HEK293 (cell line): ENCODE results near the gene HARS1.

Experiments used
- CTCF ChIA-PET: fragments of 350-600 bp; formaldehyde crosslinking; extraction: SDS; loops from one replicate; lab custom pipeline; 2021; ENCODE audit warnings: antibody characterized with exemption; lab: Yijun Ruan, JAX
- POLR2A ChIA-PET: fragments of 300-600 bp; formaldehyde crosslinking; extraction: SDS; loops from one replicate; lab custom pipeline; 2020; ENCODE audit warnings: antibody characterized with exemption, inconsistent platforms; lab: Yijun Ruan, JAX
- H3K27ac ChIP-seq: fragments of 200-500 bp; sonication (Bioruptor generic); 2 replicates; pipeline ENCODE4 v1.5.1; 2014; ENCODE audit warnings: low read depth, low read length, control low read depth, inconsistent platforms; ENCODE audit errors: extremely low read depth
- H3K36me3 ChIP-seq, 2 experiments: fragments of 200-500 bp in 1 of 2; sonication (Bioruptor generic) in 1 of 2; 1 replicate in 1 of 2; 2 replicates in 1 of 2; pipeline ENCODE4 v1.5.1; 2014 to 2017; ENCODE audit warnings: inconsistent platforms in 2 of 2, low read length in 2 of 2; ENCODE audit not compliant: control insufficient read depth in 2 of 2, insufficient read depth in 1 of 2
- H3K4me1 ChIP-seq: fragments of 200-500 bp; sonication (Bioruptor generic); 2 replicates; pipeline ENCODE4 v1.5.1; 2014; ENCODE audit warnings: mild to moderate bottlenecking, low read length, inconsistent platforms; ENCODE audit not compliant: control insufficient read depth, insufficient read depth
- H3K4me3 ChIP-seq: 2 replicates; pipeline ENCODE4 v1.5.1; 2011; ENCODE audit warnings: low read depth, mild to moderate bottlenecking, control low read depth, low read length, moderate library complexity
- H3K9me3 ChIP-seq: fragments of 200-500 bp; sonication (Bioruptor generic); 2 replicates; pipeline ENCODE4 v1.5.1; 2014; ENCODE audit warnings: low read depth, low read length, inconsistent platforms; ENCODE audit not compliant: control insufficient read depth, insufficient read depth
- CTCF ChIP-seq: fragments of 450-650 bp; formaldehyde crosslinking; IDR thresholded peaks from 2 replicates; pipeline ENCODE4 v1.5.1; 2016; ENCODE audit warnings: missing biosample characterization, missing genetic modification characterization
- FEZF1 ChIP-seq: fragments of 450-650 bp; formaldehyde crosslinking; IDR thresholded peaks from 2 replicates; pipeline ENCODE4 v1.5.1; 2016; ENCODE audit warnings: missing biosample characterization, missing genetic modification characterization
- HOXD13 ChIP-seq: sonication (generic); formaldehyde crosslinking; IDR thresholded peaks from 2 replicates; pipeline ENCODE4 v1.8.0; 2022; ENCODE audit warnings: missing genetic modification reagents, borderline replicate concordance
- KLF1 ChIP-seq: fragments of 450-650 bp; formaldehyde crosslinking; IDR thresholded peaks from 2 replicates; pipeline ENCODE4 v1.5.1; 2016; ENCODE audit warnings: missing biosample characterization, missing genetic modification characterization
- KLF8 ChIP-seq: fragments of 450-650 bp; formaldehyde crosslinking; IDR thresholded peaks from 2 replicates; pipeline ENCODE4 v1.5.1; 2016; ENCODE audit warnings: missing biosample characterization, missing genetic modification characterization
- PBX3 ChIP-seq: sonication (generic); formaldehyde crosslinking; IDR thresholded peaks from 2 replicates; pipeline ENCODE4 v1.8.1; 2022; ENCODE audit warnings: mild to moderate bottlenecking, moderate library complexity, missing genetic modification reagents
- SETDB1 ChIP-seq: IDR thresholded peaks from one replicate; pipeline ENCODE4 v1.6.1; 2017; ENCODE audit warnings: mild to moderate bottlenecking, low read length, moderate library complexity, mixed read lengths; ENCODE audit not compliant: insufficient read length
- SP2 ChIP-seq: fragments of 450-650 bp; formaldehyde crosslinking; IDR thresholded peaks from 2 replicates; pipeline ENCODE4 v1.5.1; 2016; ENCODE audit warnings: missing biosample characterization, missing genetic modification characterization
- SP7 ChIP-seq: fragments of 450-650 bp; formaldehyde crosslinking; IDR thresholded peaks from 2 replicates; pipeline ENCODE4 v1.5.1; 2016; ENCODE audit warnings: missing biosample characterization, missing genetic modification characterization
- YY1 ChIP-seq: fragments of 450-650 bp; formaldehyde crosslinking; IDR thresholded peaks from 2 replicates; pipeline ENCODE4 v1.5.1; 2018; ENCODE audit warnings: missing biosample characterization, missing genetic modification characterization
- ZNF140 ChIP-seq: fragments of 450-650 bp; formaldehyde crosslinking; IDR thresholded peaks from 2 replicates; pipeline ENCODE4 v1.5.1; 2016; ENCODE audit warnings: missing biosample characterization, missing genetic modification characterization
- ZNF146 ChIP-seq: fragments of 450-650 bp; formaldehyde crosslinking; IDR thresholded peaks from 2 replicates; pipeline ENCODE4 v1.5.1; 2016; ENCODE audit warnings: missing biosample characterization, missing genetic modification characterization
- ZNF155 ChIP-seq: fragments of 450-650 bp; formaldehyde crosslinking; IDR thresholded peaks from 2 replicates; pipeline ENCODE4 v1.5.1; 2016; ENCODE audit warnings: missing biosample characterization, missing genetic modification characterization
- ZNF157 ChIP-seq: fragments of 450-650 bp; formaldehyde crosslinking; IDR thresholded peaks from 2 replicates; pipeline ENCODE4 v1.5.1; 2016; ENCODE audit warnings: missing biosample characterization, missing genetic modification characterization
- ZNF16 ChIP-seq: fragments of 450-650 bp; formaldehyde crosslinking; IDR thresholded peaks from 2 replicates; pipeline ENCODE4 v1.5.1; 2016; ENCODE audit warnings: low read depth, missing biosample characterization, missing genetic modification characterization
- ZNF175 ChIP-seq: fragments of 450-650 bp; formaldehyde crosslinking; IDR thresholded peaks from 2 replicates; pipeline ENCODE4 v1.5.1; 2016; ENCODE audit warnings: missing biosample characterization, missing genetic modification characterization
- ZNF202 ChIP-seq: fragments of 450-650 bp; formaldehyde crosslinking; IDR thresholded peaks from 2 replicates; pipeline ENCODE4 v1.5.1; 2016; ENCODE audit warnings: missing biosample characterization, missing genetic modification characterization, borderline replicate concordance
- ZNF26 ChIP-seq: fragments of 450-650 bp; formaldehyde crosslinking; IDR thresholded peaks from 2 replicates; pipeline ENCODE4 v1.5.1; 2016; ENCODE audit warnings: missing biosample characterization, missing genetic modification characterization
- ZNF280D ChIP-seq: fragments of 450-650 bp; formaldehyde crosslinking; IDR thresholded peaks from 2 replicates; pipeline ENCODE4 v1.5.1; 2016; ENCODE audit warnings: missing biosample characterization, missing genetic modification characterization
- ZNF311 ChIP-seq: fragments of 450-650 bp; formaldehyde crosslinking; IDR thresholded peaks from 2 replicates; pipeline ENCODE4 v1.5.1; 2017; ENCODE audit warnings: missing biosample characterization, missing genetic modification characterization, borderline replicate concordance
- ZNF398 ChIP-seq: fragments of 450-650 bp; formaldehyde crosslinking; IDR thresholded peaks from 2 replicates; pipeline ENCODE4 v1.5.1; 2017; ENCODE audit warnings: missing biosample characterization, missing genetic modification characterization
- ZNF549 ChIP-seq: fragments of 450-650 bp; IDR thresholded peaks from 2 replicates; pipeline ENCODE4 v1.5.1; 2018; ENCODE audit warnings: missing biosample characterization, missing genetic modification characterization, mild to moderate bottlenecking, inconsistent platforms, moderate library complexity
- ZNF571 ChIP-seq: fragments of 450-650 bp; formaldehyde crosslinking; IDR thresholded peaks from 2 replicates; pipeline ENCODE4 v1.5.0; 2017; ENCODE audit warnings: missing biosample characterization, missing genetic modification characterization
- ZNF621 ChIP-seq: fragments of 450-650 bp; formaldehyde crosslinking; IDR thresholded peaks from 2 replicates; pipeline ENCODE4 v1.5.1; 2017; ENCODE audit warnings: missing biosample characterization, missing genetic modification characterization
- ZNF664 ChIP-seq: fragments of 450-650 bp; formaldehyde crosslinking; IDR thresholded peaks from 2 replicates; pipeline ENCODE4 v1.5.1; 2016; ENCODE audit warnings: missing biosample characterization, missing genetic modification characterization
- ZNF704 ChIP-seq: fragments of 450-650 bp; formaldehyde crosslinking; IDR thresholded peaks from 2 replicates; pipeline ENCODE4 v1.5.1; 2016; ENCODE audit warnings: missing biosample characterization, missing genetic modification characterization
- ZNF785 ChIP-seq: fragments of 450-650 bp; formaldehyde crosslinking; IDR thresholded peaks from 2 replicates; pipeline ENCODE4 v1.5.1; 2016; ENCODE audit warnings: missing biosample characterization, missing genetic modification characterization

Gene HARS1

GRCh38 chr5:140639148-140639981 lies 51.8 kb downstream of the HARS1 start, which contains the start of gene TMCO6:
TMCO6 (plus strand) TSS chr5:140639451; CDS start chr5:140639528, 77 bp downstream.
- POLR2A ChIA-PET = interaction anchor here (1.0 to 2.3 kb wide), 6 partner anchors 8 to 293 kb away, joined by 3 to 14 read pairs (median 4); partner anchors contain the start of genes ANKHD1, APBB3, HBEGF and IK
- CTCF ChIA-PET = interaction anchor here (0.6 to 1.4 kb wide), 6 partner anchors 8 to 796 kb away, joined by 3 to 4 read pairs (median 4); partner anchors contain the start of genes IK and NDUFA2
- Histone ChIP-seq H3K4me3 (peak within 1 kb of the TSS; percentile 84), H3K36me3 (peaks cover 0 to 38% of the 10 kb centered on the region in 2 experiments; a peak in 1 of 3 replicates), H3K9me3 (no peaks in the 10 kb centered on the region), H3K4me1 (no peaks in the 10 kb centered on the region), H3K27ac (peak within 1 kb of the TSS; percentile 84)
- no peak for TF ChIP-seq ZNF175 (tag by site-specific recombination)
- TF ChIP-seq ZNF157 (tag by site-specific recombination) = no peak
- TF ChIP-seq ZNF785 (tag by site-specific recombination) = no peak
- TF ChIP-seq SP2 (tag by site-specific recombination) = peak; percentile 98
- peak; percentile 69 for TF ChIP-seq CTCF (tag by site-specific recombination)
- TF ChIP-seq ZNF664 (tag by site-specific recombination) = no peak
- peak; percentile 64 for TF ChIP-seq KLF1 (tag by site-specific recombination)
- no peak for TF ChIP-seq ZNF311 (tag by site-specific recombination)
- no peak for TF ChIP-seq ZNF26 (tag by site-specific recombination)
- 0 out of 2 replicates have a peak, but pooled peaks have one; percentile 49 for TF ChIP-seq SP7 (tag by site-specific recombination)
- TF ChIP-seq YY1 = 0 out of 2 replicates have a peak, but pooled peaks have one; percentile 39
- no peak for TF ChIP-seq FEZF1 (tag by site-specific recombination)
- TF ChIP-seq ZNF146 (tag by site-specific recombination) = no peak
- no peak for TF ChIP-seq SETDB1
- TF ChIP-seq ZNF280D = no peak
- TF ChIP-seq PBX3 = no peak
- no peak for TF ChIP-seq HOXD13
- no peak for TF ChIP-seq ZNF140 (tag by site-specific recombination)
- no peak for TF ChIP-seq ZNF621 (tag by site-specific recombination)
- no peak for TF ChIP-seq ZNF155 (tag by site-specific recombination)
- TF ChIP-seq ZNF571 (tag by site-specific recombination) = no peak
- peak; percentile 94 for TF ChIP-seq KLF8 (tag by site-specific recombination)
- peak; percentile 66; the same call in 1 of the 2 replicates for TF ChIP-seq ZNF398 (tag by site-specific recombination)
- TF ChIP-seq ZNF549 (tag by site-specific recombination) = no peak
- no peak for TF ChIP-seq ZNF704 (tag by site-specific recombination)
- no peak for TF ChIP-seq ZNF16 (tag by site-specific recombination)
- no peak for TF ChIP-seq ZNF202 (tag by site-specific recombination)
